ENCODE measurements around the gene FUT3. TPM values are rescaled to one million over a fixed set of nuclear protein-coding genes. Genes with fewer than 3 reads are reported as not detected.
"Not testable (repeated sequence)": the region's sequence is repeated elsewhere in the genome, so short reads cannot be mapped to it uniquely, and the experiment has no call there.

The FUT3 gene
- total and polyA plus RNA-seq, 2 of the 8 experiments (the other 6 are each of a cell fraction or from before 2014, with no cell fraction given), result 0.15 to 0.63 TPM

GRCh38 chr19:5850189-5850588, 1.1 kb downstream of the FUT3 start (continued):
- TF ChIP-seq USF2 (IDR thresholded peaks at IDR 0.05; ENCODE audit: low read length) (no peak), POU5F1 (IDR thresholded peaks at IDR 0.05; ENCODE audit: low read depth, low read length) (no peak)

GRCh38 chr19:5848621-5849020, 2.6 kb downstream of the FUT3 start:
- CTCF ChIA-PET (ENCODE audit: partially characterized antibody); H3K79me2 ChIP-seq (ENCODE audit: control insufficient read depth in 1 of 2, insufficient read depth in 2 of 2, low read length in 2 of 2): not testable (repeated sequence)

More at GRCh38 chr19:5848621-5849020, 2.6 kb downstream of the FUT3 start:
- H3K4ac ChIP-seq (replicated peaks; ENCODE audit: insufficient read length, low read depth, low read length); H2BK5ac ChIP-seq (ENCODE audit: low read depth, low read length); H2BK12ac ChIP-seq (ENCODE audit: low read depth, low read length); H2AFZ ChIP-seq (ENCODE audit: low read length); H4K91ac ChIP-seq (replicated peaks; ENCODE audit: insufficient read length, low read length); H3K23ac ChIP-seq (ENCODE audit: insufficient read length); H3K36me3 ChIP-seq (ENCODE audit: control insufficient read depth in 2 of 4, insufficient read depth in 4 of 4, low read length in 3 of 4); H3K4me1 ChIP-seq (replicated peaks in 1 of 4; ENCODE audit: control insufficient read depth in 3 of 4, insufficient read depth in 4 of 4, low read length in 3 of 4); H4K5ac ChIP-seq (ENCODE audit: insufficient read length, low read depth, low read length); H3K23me2 ChIP-seq (ENCODE audit: low read depth, low read length); FAIRE-seq; H4K20me1 ChIP-seq (replicated peaks in 1 of 2; ENCODE audit: control insufficient read depth in 1 of 2, insufficient read depth in 2 of 2, low read length in 2 of 2); H3K9ac ChIP-seq (replicated peaks in 1 of 4; ENCODE audit: extremely low read depth in 1 of 4, low read depth in 3 of 4, low read length in 3 of 4); H3K27ac ChIP-seq (ENCODE audit: low read depth, low read length); H3K14ac ChIP-seq (ENCODE audit: insufficient read length); H2BK20ac ChIP-seq (ENCODE audit: low read length); H2AK5ac ChIP-seq (ENCODE audit: low read depth, low read length); H3K18ac ChIP-seq (ENCODE audit: extremely low read depth, low read length); H3K4me2 ChIP-seq (ENCODE audit: insufficient read depth in 1 of 2, low read depth in 2 of 2, low read length in 2 of 2); H3K9me3 ChIP-seq (ENCODE audit: insufficient read depth in 2 of 2, low read depth in 1 of 2, low read length in 1 of 2); H2BK15ac ChIP-seq (ENCODE audit: low read length); H2BK120ac ChIP-seq (replicated peaks; ENCODE audit: low read depth, low read length); H4K8ac ChIP-seq (ENCODE audit: extremely low read depth, insufficient read depth, low read length); H3K4me3 ChIP-seq (ENCODE audit: extremely low read depth in 1 of 4, insufficient read depth in 2 of 4, low read depth in 3 of 4, low read length in 4 of 4); DNase-seq (ENCODE audit: low read depth in 1 of 2, low spot score in 2 of 2); H3K79me1 ChIP-seq (ENCODE audit: low read depth, low read length); H3K27me3 ChIP-seq (replicated peaks in 1 of 4; ENCODE audit: control insufficient read depth in 3 of 4, extremely low read depth in 1 of 4, insufficient read depth in 3 of 4, low read length in 3 of 4); H3K56ac ChIP-seq (replicated peaks; ENCODE audit: insufficient read length, low read depth, low read length): not testable (repeated sequence)
- POLR2A ChIA-PET (ENCODE audit: partially characterized antibody), result interaction anchor here (0.6 kb wide), 1 partner anchor 20 kb away, joined by 4 read pairs; no protein-coding TSS in a partner anchor
- WGBS, 2 experiments (ENCODE audit: extremely low coverage in 1 of 2, insufficient coverage in 1 of 2, insufficient read length in 1 of 2, insufficient replicate concordance in 2 of 2, low coverage in 1 of 2, low lambda C conversion rate in 2 of 2, missing lambda C conversion rate in 1 of 2), result 92% methylated on average over 5 of the region's 5 CpGs; no CpG with 5 or more reads in 1 of the 2 experiments

Measured in H1 (cell line).